Right lobe of liver (tissue), 6 donors: ENCODE measurements around the gene COX10. TPM values are rescaled to one million over a fixed set of nuclear protein-coding genes. Genes with fewer than 3 reads are reported as not detected.

Experiments
- ATAC-seq, 4 donors: fragments of 200-7000 bp; cut with Tn5 transposase; one replicate each; pipeline ENCODE4 v1.9.1; 2020; ENCODE audit warnings: mild to moderate bottlenecking in 4 of 4, moderate library complexity in 4 of 4
- DNase-seq, 3 donors: peaks; one replicate each; pipeline ENCODE4 v3.0.0-alpha.2; 2020
- H3K27ac ChIP-seq, 3 donors: fragments of 200-600 bp; one replicate each; pipeline ENCODE4 v1.8.0; 2022
- H3K27me3 ChIP-seq, 2 donors: fragments of 200-600 bp; one replicate each; pipeline ENCODE4 v1.8.0; 2022
- H3K36me3 ChIP-seq, 4 donors: fragments of 200-600 bp; sonication (generic) in 1 of 4; one replicate each; pipeline versions ENCODE4 v1.5.1 to v1.8.0; 2017 to 2022; ENCODE audit warnings: control low read depth in 1 of 4
- H3K4me1 ChIP-seq, 4 donors: fragments of 200-600 bp; sonication (generic) in 1 of 4; one replicate each; pipeline versions ENCODE4 v1.5.1 to v1.8.0; 2017 to 2022; ENCODE audit warnings: control low read depth in 1 of 4
- H3K4me3 ChIP-seq, 3 donors: fragments of 200-600 bp; one replicate each; pipeline ENCODE4 v1.8.0; 2022
- H3K9me3 ChIP-seq, 4 donors: fragments of 200-600 bp; sonication (generic) in 1 of 4; one replicate each; pipeline versions ENCODE4 v1.5.1 to v1.8.0; 2017 to 2022; ENCODE audit warnings: control low read depth in 1 of 4
- CTCF ChIP-seq, 4 donors: fragments of 200-600 bp in 3 of 4; fragments of 450-650 bp in 1 of 4; IDR thresholded peaks; one replicate each; pipeline versions ENCODE4 v1.5.1 to v1.8.0; 2016 to 2022; ENCODE audit warnings: antibody characterized with exemption in 4 of 4, mild to moderate bottlenecking in 2 of 4
- POLR2A ChIP-seq: fragments of 450-650 bp; IDR thresholded peaks from one replicate; pipeline ENCODE4 v1.6.1; 2017; ENCODE audit warnings: antibody characterized with exemption, mild to moderate bottlenecking
- WGBS: methylation state at CpG from one replicate; pipeline ENCODE4 v1.1.6; 2018; ENCODE audit warnings: low coverage, low lambda C conversion rate; ENCODE audit not compliant: insufficient coverage; ENCODE audit errors: missing lambda C conversion rate; 5-methylcytosine and 5-hydroxymethylcytosine counted together
- intact Hi-C, 2 donors: fragments of 100-400 bp; cut with DNase I; formaldehyde crosslinking; loops; one replicate each; pipeline versions ENCODE4 v1.11.2 to v1.14.1; 2022
- total RNA-seq, 6 experiments: library from RNA; depleted of rRNA in 2 of 6; stranded (reverse); fragments of >200 nt in 2 of 6; fragmentation: NEBNext Ultra II Directional in 3 of 6; extraction: Animal tissue kit (Norgen Biotek cat#: 25700) in 3 of 6; gene quantifications; one replicate each; pipeline versions ENCODE4 v1.1.0 to v1.2.4, GENCODE V29; 2016 to 2023
- donor health status: DM: no; HTN: yes; CAD: no.
- donor health status: DM: no; HTN: no; CAD: no.
- donor health status: DM: no; HTN: no; CAD: no.
- donor health status: DM: no; HTN: yes; CAD: no.
- donor health status: DM: no; HTN: yes; CAD: no.

The COX10 gene
- total RNA-seq, 6 experiments from 2014 or later = 6.8 to 23.0 (median 9.0) TPM

GRCh38 chr17:14123619-14124278 is 54.4 kb downstream of the COX10 start:
- Histone ChIP-seq H3K4me3 (no peak overlapping the region), H3K27ac (peak overlapping the region in 1 of 3 donors; percentile 22), H3K4me1 (peaks cover 0 to 11% (median 0%) of the 10 kb centered on the region in 4 donors), H3K36me3 (no peaks in the 10 kb centered on the region), H3K9me3 (no peaks in the 10 kb centered on the region), H3K27me3 (no peaks in the 10 kb centered on the region)
- intact Hi-C loops = no loop called here
- 54% methylated on average over 4 of the region's 5 CpGs for WGBS
- no peak for DNase-seq
- no peak for TF ChIP-seq CTCF (IDR thresholded peaks at IDR 0.05)
- no peak for TF ChIP-seq POLR2A
- ATAC-seq = peak; percentile 54 to 62 (median 60)

- Histone ChIP-seq H3K27me3 (no peaks in the 10 kb centered on the region), H3K4me1 (peaks cover 0 to 11% (median 0%) of the 10 kb centered on the region in 4 donors), H3K4me3 (no peak overlapping the region), H3K27ac (no peak overlapping the region), H3K36me3 (no peaks in the 10 kb centered on the region), H3K9me3 (no peaks in the 10 kb centered on the region)
- TF ChIP-seq POLR2A (no peak), CTCF (IDR thresholded peaks at IDR 0.05) (no peak)
- intact Hi-C loops = no loop called here
- DNase-seq (no peak), ATAC-seq (peak in 1 of 4 donors; percentile 33)
- WGBS = 65% methylated on average over 4 of the region's 4 CpGs
Measured at GRCh38 chr17:14124854-14125253, 55.5 kb downstream of the COX10 start.

- no peak for TF ChIP-seq POLR2A
- no peak for TF ChIP-seq CTCF (IDR thresholded peaks at IDR 0.05)
- H3K27me3 ChIP-seq = no peaks in the 10 kb centered on the region
- H3K4me1 ChIP-seq = peaks cover 0 to 11% (median 0%) of the 10 kb centered on the region in 4 donors
- H3K4me3 ChIP-seq = no peak overlapping the region
- WGBS = 69% methylated on average over 6 of the region's 6 CpGs
- DNase-seq (no peak), ATAC-seq (peak in 3 of 4 donors; percentile 60 to 74 (median 65))
- intact Hi-C loops = no loop called here
- H3K9me3 ChIP-seq = no peaks in the 10 kb centered on the region
- H3K27ac ChIP-seq = no peak overlapping the region
- no peaks in the 10 kb centered on the region for H3K36me3 ChIP-seq
Measured at GRCh38 chr17:14125518-14126137, 56.3 kb downstream of the COX10 start.

- ATAC-seq = peak in 2 of 4 donors; percentile 46 to 53
- no peak for TF ChIP-seq POLR2A
- TF ChIP-seq CTCF (IDR thresholded peaks at IDR 0.05) = no peak
- H3K27me3 ChIP-seq = no peaks in the 10 kb centered on the region
- no peak for DNase-seq
- H3K9me3 ChIP-seq = no peaks in the 10 kb centered on the region
- no peak overlapping the region for H3K4me3 ChIP-seq
- H3K27ac ChIP-seq = no peak overlapping the region
- intact Hi-C loops = no loop called here
- H3K36me3 ChIP-seq = no peaks in the 10 kb centered on the region
- H3K4me1 ChIP-seq = peaks cover 0 to 24% (median 0%) of the 10 kb centered on the region in 4 donors
Measured at GRCh38 chr17:14133104-14133503, 63.8 kb downstream of the COX10 start.
